K562 (cell line): ENCODE measurements around the gene KASH5. TPM values are rescaled to one million over a fixed set of nuclear protein-coding genes. Genes with fewer than 3 reads are reported as not detected.

Experiments used
- ATAC-seq: fragments of 200-7000 bp; cut with Tn5 transposase; 3 replicates; pipeline ENCODE4 v1.9.1; 2020; ENCODE audit warnings: moderate library complexity
- BruUV-seq: library from RNA; stranded (reverse); fragments of 400-500 nt; replicated peaks from 2 replicates; lab custom pipeline; 2021; lab: Mats Ljungman, UMichigan
- CTCF ChIA-PET: fragments of 300-600 bp; formaldehyde crosslinking; extraction: SDS; loops from one replicate; lab custom pipeline; 2021; ENCODE audit warnings: low intra/inter-chr PET ratio; lab: Yijun Ruan, JAX
- POLR2A ChIA-PET: fragments of 300-600, 350-650 bp; sonication (Branson Sonifier 250); formaldehyde crosslinking; extraction: SDS; loops from one replicate; lab custom pipeline; 2021; ENCODE audit warnings: antibody characterized with exemption, inconsistent platforms; lab: Yijun Ruan, JAX
- DNase-seq, 4 experiments: peaks; one replicate each; pipeline versions ENCODE4 v3.0.0 to v3.0.0-alpha.2; 2011 to 2018; ENCODE audit warnings: low spot score in 3 of 4, mixed read lengths in 3 of 4; ENCODE audit errors: extremely low read depth in 1 of 4
- FAIRE-seq: peaks from 2 replicates; lab custom pipeline; 2011; peaks lifted over from hg19 to GRCh38; lab: Jason Lieb, UNC
- H2AFZ ChIP-seq: 2 replicates; pipeline ENCODE4 v1.6.0; 2011; ENCODE audit warnings: low read depth, low read length, control low read depth, inconsistent platforms
- H3K27ac ChIP-seq: fragments of 200-600 bp; 3 replicates; pipeline ENCODE4 v1.8.0; 2011; ENCODE audit warnings: low read depth, mild to moderate bottlenecking, control low read depth, inconsistent platforms, low read length, moderate library complexity, mixed read lengths; ENCODE audit errors: extremely low read depth
- H3K27me3 ChIP-seq, 2 experiments: fragments of 300-600 bp in 1 of 2; 2 replicates in 1 of 2; 3 replicates in 1 of 2; pipeline versions ENCODE4 v1.6.0 to v1.8.0; 2011; ENCODE audit warnings: inconsistent platforms in 2 of 2, low read length in 2 of 2, mild to moderate bottlenecking in 1 of 2, mixed read lengths in 1 of 2, moderate library complexity in 1 of 2; ENCODE audit not compliant: control insufficient read depth in 2 of 2, insufficient read depth in 2 of 2
- H3K36me3 ChIP-seq: fragments of 300-600 bp; 3 replicates; pipeline ENCODE4 v1.8.0; 2011; ENCODE audit warnings: mild to moderate bottlenecking, low read length, inconsistent platforms; ENCODE audit not compliant: control insufficient read depth, insufficient read depth
- H3K4me1 ChIP-seq, 2 experiments: fragments of 200-600 bp in 1 of 2; replicated peaks in 1 of 2; 2 replicates in 1 of 2; 3 replicates in 1 of 2; pipeline versions ENCODE4 v1.5.1 to v1.8.0; 2011; ENCODE audit warnings: inconsistent platforms in 2 of 2, low read length in 2 of 2, mild to moderate bottlenecking in 1 of 2, mixed read lengths in 1 of 2, moderate library complexity in 1 of 2; ENCODE audit not compliant: control insufficient read depth in 2 of 2, insufficient read depth in 2 of 2
- H3K4me2 ChIP-seq: 2 replicates; pipeline ENCODE4 v1.6.1; 2011; ENCODE audit warnings: low read length, control low read depth, inconsistent platforms, mixed read lengths; ENCODE audit not compliant: insufficient read depth
- H3K4me3 ChIP-seq: fragments of 200-600 bp; sonication (generic), shearing (Covaris generic); 2 replicates; pipeline ENCODE4 v1.5.1; 2016; ENCODE audit warnings: control low read depth, inconsistent platforms
- H3K79me2 ChIP-seq: fragments of 200-600 bp; 3 replicates; pipeline ENCODE4 v1.8.0; 2011; ENCODE audit warnings: low read length, inconsistent platforms; ENCODE audit not compliant: control insufficient read depth, insufficient read depth
- H3K9ac ChIP-seq, 2 experiments: 2 replicates each; pipeline versions ENCODE4 v1.6.0 to v1.6.1; 2011; ENCODE audit warnings: low read depth in 2 of 2, low read length in 2 of 2, control low read depth in 1 of 2, inconsistent platforms in 1 of 2, mild to moderate bottlenecking in 1 of 2, mixed read lengths in 1 of 2; ENCODE audit not compliant: insufficient read depth in 1 of 2
- H3K9me1 ChIP-seq: one replicate; pipeline ENCODE4 v1.6.0; 2011; ENCODE audit warnings: inconsistent platforms, mild to moderate bottlenecking, low read length, moderate library complexity; ENCODE audit not compliant: control insufficient read depth, insufficient read depth
- H3K9me3 ChIP-seq: replicated peaks from 2 replicates; pipeline ENCODE4 v1.5.1; 2011; ENCODE audit warnings: low read depth, low read length, inconsistent platforms; ENCODE audit not compliant: control insufficient read depth, insufficient read depth
- H4K20me1 ChIP-seq: replicated peaks from 2 replicates; pipeline ENCODE4 v1.6.1; 2011; ENCODE audit warnings: low read length, inconsistent platforms, mixed read lengths; ENCODE audit not compliant: control insufficient read depth, insufficient read depth
- BMI1 ChIP-seq: fragments of 150-350 bp; IDR thresholded peaks from 2 replicates; pipeline ENCODE4 v1.6.1; 2014; ENCODE audit warnings: low read length
- E2F5 ChIP-seq: sonication (generic); formaldehyde crosslinking; IDR thresholded peaks from 2 replicates; pipeline ENCODE4 v1.8.0; 2022; ENCODE audit warnings: mild to moderate bottlenecking, missing genetic modification reagents
- NKRF ChIP-seq: fragments of 450-650 bp; IDR thresholded peaks from 2 replicates; pipeline ENCODE4 v1.6.1; 2016; ENCODE audit warnings: borderline replicate concordance
- SAP30 ChIP-seq: fragments of 200-600 bp; sonication (generic); IDR thresholded peaks from 2 replicates; pipeline ENCODE4 v1.6.1; 2012; ENCODE audit warnings: borderline replicate concordance, low read depth, mild to moderate bottlenecking, moderate library complexity, low read length, control low read depth, inconsistent platforms; ENCODE audit not compliant: insufficient read depth, poor library complexity, severe bottlenecking
- ZNF444 ChIP-seq: fragments of 250-450 bp; sonication (Bioruptor Pico); IDR thresholded peaks from 2 replicates; pipeline ENCODE4 v1.4.0; 2020; ENCODE audit warnings: mild to moderate bottlenecking, moderate library complexity
- WGBS: fragments of 100-300 bp; shearing (Covaris generic); methylation state at CpG from one replicate; pipeline ENCODE4 v1.1.6; 2016; ENCODE audit warnings: low coverage, mixed read lengths; ENCODE audit not compliant: insufficient coverage; ENCODE audit errors: missing lambda C conversion rate; 5-methylcytosine and 5-hydroxymethylcytosine counted together
- in situ Hi-C: fragments of 300-500 bp; cut with MboI; formaldehyde crosslinking; loops from 4 replicates; pipeline ENCODE4 v1.15.0; 2018; ENCODE audit warnings: inconsistent platforms, mixed read lengths
- intact Hi-C: fragments of 100-400 bp; cut with micrococcal nuclease; formaldehyde crosslinking; loops from 2 replicates; pipeline ENCODE4 v1.14.2; 2022
- polyA plus RNA-seq, 8 experiments: library from polyadenylated mRNA; depleted of rRNA in 4 of 8; stranded (reverse) in 5 of 8; unstranded in 3 of 8; fragments of >200 nt; fragmentation: Nextera tagmentation in 2 of 8; fragmentation: Illumina TruSeq in 1 of 8; extraction: Ambion mirVana in 2 of 8; extraction: Trizol in 1 of 8; gene quantifications; 2 replicates each; pipeline versions ENCODE4 v1.2.1 to v1.2.3, GENCODE V29; 2011 to 2014; ENCODE audit warnings: inconsistent platforms in 1 of 8, missing spikeins in 1 of 8
- total RNA-seq, 7 experiments: library from RNA; depleted of rRNA in 6 of 7; stranded (reverse); fragments of >200 nt in 6 of 7; fragmentation: Illumina TruSeq in 2 of 7; extraction: Trizol in 2 of 7; gene quantifications; 2 replicates each; pipeline versions ENCODE4 v1.2.1 to v1.2.3, GENCODE V29; 2011 to 2021; ENCODE audit warnings: low replicate concordance in 1 of 7

KASH5 gene
- total and polyA plus RNA-seq, 9 of the 15 experiments (the other 6 are each of a cell fraction or from before 2014, with no cell fraction given): 0.07 to 0.84 (median 0.34) TPM; not detected in 1

DNA sequence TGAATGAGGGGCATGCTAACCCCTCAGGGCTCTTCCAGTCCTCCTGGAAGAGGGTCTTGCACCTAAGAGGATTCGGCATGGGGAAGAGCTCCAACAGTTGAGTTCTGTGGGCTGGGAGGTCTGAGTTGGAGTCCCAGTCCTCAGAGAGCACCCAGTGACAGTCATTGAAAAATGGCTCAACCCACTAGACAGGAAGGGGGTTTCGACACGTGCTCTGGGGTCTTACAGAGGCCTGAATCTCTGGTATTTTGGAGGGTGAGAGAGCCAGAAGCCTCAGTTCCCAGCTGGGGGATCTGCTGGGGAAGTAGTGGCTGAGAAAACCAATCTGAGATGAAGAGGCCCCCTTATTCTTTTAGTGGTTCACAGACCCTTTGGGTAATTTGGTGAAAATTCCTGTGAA, 26.2 kb downstream of the KASH5 start:
- WGBS: 50% methylated on average over 2 of the region's 3 CpGs
- H3K4me2 ChIP-seq: no peak overlapping the region
- no peak overlapping the region for H3K27ac ChIP-seq
- H4K20me1 ChIP-seq: no peaks in the 10 kb centered on the region
- POLR2A ChIA-PET: interaction anchor here (1.0 to 1.4 kb wide), 2 partner anchors 10 to 264 kb away, joined by 3 to 6 read pairs; partner anchors contain the start of gene PTH2
- no peaks in the 10 kb centered on the region for H3K36me3 ChIP-seq
- no peaks in the 10 kb centered on the region for H3K9me3 ChIP-seq
- CTCF ChIA-PET: no interaction called here
- no peaks in the 10 kb centered on the region for H3K27me3 ChIP-seq
- ATAC-seq (no peak), FAIRE-seq (no peak), DNase-seq (no peak)
- H3K79me2 ChIP-seq: no peaks in the 10 kb centered on the region
- no peak overlapping the region for H3K4me3 ChIP-seq
- in situ Hi-C loops (no loop called here), intact Hi-C loops (no loop called here)
- H3K9ac ChIP-seq: peak overlapping the region in 1 of 2 experiments; percentile 70; a peak in 2 of 4 replicates
- H2AFZ ChIP-seq: no peak overlapping the region
- no peaks in the 10 kb centered on the region for H3K9me1 ChIP-seq
- H3K4me1 ChIP-seq: peaks cover 22 to 40% of the 10 kb centered on the region in 2 experiments
- no TSS peak for BruUV-seq
- no peak for TF ChIP-seq BMI1
- TF ChIP-seq NKRF: no peak
- TF ChIP-seq ZNF444: no peak
- no peak for TF ChIP-seq E2F5
- no peak for TF ChIP-seq SAP30
